Fibroblast of gingiva (primary cell): ENCODE results near the gene FABP3.
A peak's percentile ranks its signal among the peaks of the same experiment; 100 is the strongest.

ENCODE experiments used
- DNase-seq: peaks from one replicate; pipeline ENCODE4 v3.0.0-alpha.2; 2011; ENCODE audit warnings: low read depth

FABP3 gene

DNA sequence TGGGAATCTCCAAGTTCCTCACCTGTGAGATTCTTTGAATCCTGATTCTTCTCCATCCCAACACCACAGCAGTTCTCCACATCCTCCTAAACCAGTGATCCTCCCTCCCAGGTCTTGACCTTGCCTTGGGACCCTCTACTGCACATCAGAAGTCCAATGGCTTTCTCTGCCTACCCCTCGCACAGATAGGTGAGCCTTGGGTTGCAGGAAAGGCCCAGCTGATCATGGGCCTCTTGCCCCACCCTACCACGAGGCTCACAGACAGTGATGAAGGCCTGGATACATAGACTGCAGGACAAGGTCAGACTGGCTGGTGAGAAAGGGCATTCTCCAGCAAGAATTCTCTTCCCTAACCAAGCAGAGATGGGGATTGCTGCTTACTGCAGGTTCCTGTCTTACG, 825 bp downstream of the FABP3 start:
- no peak for DNase-seq

DNA sequence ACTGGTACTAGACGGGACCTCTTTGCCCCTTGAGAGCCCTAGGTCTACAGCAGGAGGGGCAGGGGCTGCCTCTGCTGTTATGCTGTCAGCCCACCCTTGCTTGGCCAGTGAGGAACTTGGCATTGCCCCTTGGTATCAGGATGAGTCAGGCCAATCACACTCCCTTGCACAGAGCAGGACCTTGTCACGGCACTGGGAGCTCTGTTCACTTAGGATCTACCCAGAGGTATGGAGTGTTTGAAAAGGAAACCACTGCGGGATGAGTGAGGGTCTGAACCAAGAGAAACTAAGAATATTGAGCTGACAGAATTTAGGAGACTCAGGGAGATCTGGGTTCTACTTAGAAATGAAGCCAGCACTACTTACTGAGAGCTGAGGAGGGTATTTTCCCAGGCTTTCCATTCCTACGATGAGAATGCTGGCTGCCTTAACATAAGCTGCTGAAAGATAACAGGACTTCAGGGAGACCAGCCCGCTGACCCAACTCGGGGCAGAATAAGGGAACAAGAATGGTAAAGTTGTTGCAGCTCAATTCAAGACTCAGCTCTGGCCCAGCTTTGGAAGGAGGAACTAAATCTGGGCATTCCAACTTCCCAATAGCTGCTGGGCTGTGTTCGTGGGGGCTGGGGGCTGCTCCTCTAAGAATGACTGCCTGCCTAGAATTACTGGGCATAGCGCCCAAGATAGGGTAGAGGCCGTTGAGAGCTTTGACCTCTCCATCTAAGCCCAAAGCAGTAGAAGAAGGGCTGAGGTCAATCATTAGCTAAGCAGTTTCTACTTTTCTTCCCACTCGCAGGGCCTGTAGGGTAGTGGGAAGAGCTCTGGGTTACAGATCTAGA, 1.5 kb downstream of the FABP3 start:
- DNase-seq: no peak

- no peak for DNase-seq
Observed at GRCh38 chr1:31370565-31370964, 2.3 kb downstream of the FABP3 start.

GRCh38 chr1:31370021-31370420, 2.9 kb downstream of the FABP3 start:
- no peak for DNase-seq

DNA sequence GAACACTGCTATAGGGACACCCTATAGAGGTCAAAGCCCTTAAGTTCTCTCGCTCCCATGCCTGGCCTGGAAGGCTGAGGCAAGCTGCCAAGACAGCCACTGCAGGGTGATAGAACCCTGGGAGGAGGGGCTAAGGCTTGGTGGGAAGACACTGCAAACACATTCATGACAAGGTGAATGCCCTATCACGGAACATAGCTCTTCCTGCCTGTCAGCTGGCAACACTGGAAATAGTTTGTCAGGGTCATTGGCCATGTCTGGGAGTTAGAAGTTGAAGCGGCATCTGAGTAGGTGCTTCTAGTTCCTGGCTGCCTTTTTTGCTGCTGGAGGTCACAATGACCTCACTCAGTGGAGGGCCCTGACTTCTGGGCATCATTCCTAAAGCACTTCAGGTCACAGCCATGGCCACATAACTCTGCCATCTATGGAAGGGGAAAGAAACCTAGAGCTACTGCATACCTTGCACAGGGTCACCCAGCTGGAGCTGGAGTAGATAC, 4.2 kb downstream of the FABP3 start:
- DNase-seq: no peak

DNA sequence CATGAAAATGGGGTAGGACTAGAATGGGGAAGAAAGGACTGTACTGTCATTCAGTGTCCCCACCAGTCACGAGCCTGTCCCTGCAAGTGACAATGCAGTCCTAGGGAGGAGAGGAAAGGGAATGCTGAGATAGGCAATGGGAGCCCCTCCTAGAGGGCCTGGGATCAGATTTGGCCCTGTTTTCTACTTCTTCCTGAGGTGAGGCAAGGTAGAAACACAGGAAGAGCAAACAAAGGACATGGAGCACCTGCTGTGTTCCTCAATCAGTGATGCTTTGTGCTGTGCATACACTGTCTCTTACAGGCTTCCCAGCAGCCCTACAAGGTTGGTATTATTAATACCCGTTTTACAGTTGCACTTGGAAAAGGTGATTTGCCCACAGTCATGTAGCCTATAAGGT, 6.1 kb downstream of the FABP3 start:
- no peak for DNase-seq

GRCh38 chr1:31364561-31365250, 8.2 kb downstream of the FABP3 start:
- no peak for DNase-seq

GRCh38 chr1:31362032-31362431, 10.8 kb downstream of the FABP3 start:
- DNase-seq: no peak

- no peak for DNase-seq
Observed at GRCh38 chr1:31361607-31362006, 11.3 kb downstream of the FABP3 start.

DNA sequence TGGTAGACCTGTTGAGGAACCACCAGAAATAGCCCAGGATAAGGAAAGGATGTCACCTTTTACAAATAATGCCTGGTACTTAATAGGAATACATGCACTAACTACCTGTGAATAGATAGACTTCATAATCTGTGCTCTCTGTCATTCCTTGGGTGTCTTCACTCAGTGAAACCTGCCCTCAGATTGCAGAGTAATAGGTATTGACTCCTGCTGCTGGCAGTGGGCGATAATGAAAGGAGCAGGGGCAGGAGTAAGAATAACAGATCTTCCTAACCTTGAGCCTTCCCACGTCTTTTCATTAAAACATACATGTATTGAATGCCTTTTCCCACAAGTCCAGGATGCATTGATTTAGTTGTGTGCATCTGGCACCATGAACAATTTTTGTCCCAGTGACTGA, 16.4 kb downstream of the FABP3 start:
- DNase-seq: no peak

DNA sequence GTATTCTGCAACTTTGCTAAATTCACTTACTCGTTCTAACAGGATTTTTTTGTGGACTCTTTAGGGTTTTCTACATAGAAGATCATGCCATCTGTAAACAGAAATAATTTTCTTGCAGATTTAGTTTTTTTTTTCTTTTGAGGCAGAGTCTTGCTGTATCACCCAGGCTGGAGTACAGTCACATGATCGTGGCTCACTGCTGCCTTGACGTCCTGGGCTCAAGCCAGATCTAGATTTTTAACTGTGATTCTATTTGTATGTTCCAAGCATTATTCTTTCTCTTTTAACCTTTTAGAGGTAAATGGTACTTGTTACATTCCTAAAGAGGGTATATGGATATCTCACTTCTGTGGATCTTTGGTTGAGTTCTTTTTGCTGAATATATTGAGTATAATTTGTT, 18.6 kb downstream of the FABP3 start:
- no peak for DNase-seq

GRCh38 chr1:31348449-31348848, 24.4 kb downstream of the FABP3 start:
- DNase-seq: no peak

DNA sequence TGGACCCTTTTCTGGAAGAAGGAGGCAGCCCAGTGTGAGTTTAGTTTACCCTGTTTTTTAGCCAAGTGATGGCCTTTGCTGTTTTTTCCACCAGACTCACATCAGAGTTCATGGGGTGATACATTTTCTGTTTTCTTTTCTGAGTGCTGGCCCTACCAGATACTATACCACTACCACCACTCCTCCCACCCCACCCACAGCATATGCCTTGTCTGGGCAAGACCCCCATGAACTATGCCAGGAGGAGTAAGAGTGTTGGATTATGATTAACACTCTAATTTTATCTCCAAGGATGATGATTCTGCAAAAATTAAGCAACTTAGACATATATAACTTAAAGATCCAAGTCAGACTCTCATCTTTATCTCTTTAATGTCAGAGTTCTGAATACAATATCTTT, 26.1 kb downstream of the FABP3 start:
- no peak for DNase-seq

- DNase-seq: no peak
Observed at GRCh38 chr1:31345635-31346034, 27.2 kb downstream of the FABP3 start.

DNA sequence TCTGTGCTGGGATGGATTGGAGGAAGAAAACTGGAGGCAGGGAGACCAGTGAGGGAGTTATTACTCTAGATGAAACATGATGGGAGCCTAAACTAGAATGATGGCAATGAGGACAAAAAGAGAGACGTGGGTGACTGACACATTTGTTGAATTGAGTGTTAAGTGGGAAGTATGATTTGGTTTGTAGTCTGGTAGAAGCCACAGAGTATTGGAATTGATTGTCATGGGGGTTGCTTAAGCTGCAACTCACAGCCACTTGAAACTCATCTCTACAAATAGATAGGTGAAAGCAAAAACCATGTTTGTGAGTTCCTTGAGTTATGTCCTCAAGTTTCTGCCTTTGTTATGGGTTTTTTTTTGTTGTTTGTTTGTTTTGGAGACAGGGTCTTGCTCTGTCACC, 28.4 kb downstream of the FABP3 start:
- DNase-seq: no peak

GRCh38 chr1:31336687-31337467, 36.0 kb downstream of the FABP3 start:
- no peak for DNase-seq

GRCh38 chr1:31335007-31335406, 37.9 kb downstream of the FABP3 start:
- DNase-seq: peak; percentile 47

GRCh38 chr1:31327381-31327780, 45.5 kb downstream of the FABP3 start:
- peak; percentile 65 for DNase-seq

- DNase-seq: no peak
Observed at GRCh38 chr1:31326461-31326860, 46.4 kb downstream of the FABP3 start.

DNA sequence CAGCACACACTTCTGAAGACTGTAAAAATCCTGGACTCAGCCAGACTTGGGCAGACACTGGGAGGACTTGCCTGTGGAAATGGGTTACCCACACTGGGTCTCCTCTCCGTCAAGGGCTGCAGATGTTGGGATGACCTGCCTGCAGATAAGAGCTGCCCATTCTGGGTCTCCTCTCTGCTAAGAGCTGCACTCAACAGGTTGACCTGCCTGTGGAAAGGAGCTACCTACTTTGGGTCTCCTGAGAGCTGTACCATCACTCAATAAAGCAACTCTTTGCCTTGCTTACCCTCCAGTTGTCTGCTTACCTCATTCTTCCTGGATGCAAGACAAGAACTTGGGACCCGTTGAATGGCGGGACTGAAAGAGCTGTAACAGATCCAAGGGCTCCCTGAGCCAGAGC, 47.9 kb downstream of the FABP3 start:
- DNase-seq: no peak

DNA sequence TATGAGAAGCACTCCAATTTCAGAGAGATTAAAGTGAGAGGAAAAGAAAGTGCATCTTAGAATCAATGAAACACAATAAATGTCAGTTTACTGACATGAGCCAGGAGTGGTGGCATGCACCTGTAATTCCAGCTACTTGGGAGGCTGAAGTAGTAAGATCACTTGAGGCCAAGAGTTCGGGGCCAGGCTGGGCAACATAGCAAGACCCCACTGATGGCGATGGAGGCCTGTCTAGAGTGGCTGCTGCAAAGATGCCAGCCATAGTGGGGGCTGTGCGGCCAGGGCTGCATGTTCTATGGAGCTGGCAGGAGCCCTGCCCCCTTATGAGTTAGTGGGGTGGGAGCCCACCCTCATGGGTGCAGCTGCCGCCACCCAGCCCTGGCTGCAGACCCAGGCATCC, 48.8 kb downstream of the FABP3 start:
- no peak for DNase-seq

GRCh38 chr1:31318146-31318545, 54.7 kb downstream of the FABP3 start:
- no peak for DNase-seq

GRCh38 chr1:31315902-31316301, 57.0 kb downstream of the FABP3 start:
- no peak for DNase-seq
